ENCODE data around the gene DPCD. TPM values are rescaled to one million over a fixed set of nuclear protein-coding genes. Genes with fewer than 3 reads are reported as not detected.

DPCD gene
- total RNA-seq, 1 experiment from 2014 or later: 39.5 TPM

- no peak overlapping the region for H3K27ac ChIP-seq (ENCODE audit: low read depth, low read length)
- peaks cover 0 to 2% of the 10 kb centered on the region in 2 experiments; a peak in 1 of 4 replicates for H3K36me3 ChIP-seq (ENCODE audit: control insufficient read depth in 1 of 2, insufficient read depth in 2 of 2, low read length in 2 of 2)
- H3K27me3 ChIP-seq (ENCODE audit: insufficient read depth, low read length): no peaks in the 10 kb centered on the region
- H3K4me1 ChIP-seq (ENCODE audit: control insufficient read depth in 1 of 2, insufficient read depth in 2 of 2, low read length in 2 of 2): no peaks in the 10 kb centered on the region
- ChIA-PET POLR2A (no interaction called here), CTCF (interaction anchor here (1.9 kb wide), 1 partner anchor 56 kb away, joined by 4 read pairs; no protein-coding TSS in a partner anchor), RAD21 (ENCODE audit: low non-redundant PET in 1 of 2, low total read pairs in 2 of 2, uncharacterized antibody in 2 of 2, unreplicated experiment in 2 of 2) (no interaction called here)
- no peaks in the 10 kb centered on the region for H3K9me2 ChIP-seq (ENCODE audit: insufficient read depth)
- H2AFZ ChIP-seq (ENCODE audit: low read depth, low read length, poor library complexity, severe bottlenecking): no peak overlapping the region
- no peaks in the 10 kb centered on the region for H3K79me2 ChIP-seq (ENCODE audit: insufficient read depth, low read length)
- no peak for DNase-seq (ENCODE audit: low read depth, low spot score)
- intact Hi-C loops (cut with micrococcal nuclease): no loop called here
- H3K9ac ChIP-seq (ENCODE audit: low read length): no peak overlapping the region
- H3K4me2 ChIP-seq (ENCODE audit: low read length): no peak overlapping the region
- TF ChIP-seq, protein P1, sequence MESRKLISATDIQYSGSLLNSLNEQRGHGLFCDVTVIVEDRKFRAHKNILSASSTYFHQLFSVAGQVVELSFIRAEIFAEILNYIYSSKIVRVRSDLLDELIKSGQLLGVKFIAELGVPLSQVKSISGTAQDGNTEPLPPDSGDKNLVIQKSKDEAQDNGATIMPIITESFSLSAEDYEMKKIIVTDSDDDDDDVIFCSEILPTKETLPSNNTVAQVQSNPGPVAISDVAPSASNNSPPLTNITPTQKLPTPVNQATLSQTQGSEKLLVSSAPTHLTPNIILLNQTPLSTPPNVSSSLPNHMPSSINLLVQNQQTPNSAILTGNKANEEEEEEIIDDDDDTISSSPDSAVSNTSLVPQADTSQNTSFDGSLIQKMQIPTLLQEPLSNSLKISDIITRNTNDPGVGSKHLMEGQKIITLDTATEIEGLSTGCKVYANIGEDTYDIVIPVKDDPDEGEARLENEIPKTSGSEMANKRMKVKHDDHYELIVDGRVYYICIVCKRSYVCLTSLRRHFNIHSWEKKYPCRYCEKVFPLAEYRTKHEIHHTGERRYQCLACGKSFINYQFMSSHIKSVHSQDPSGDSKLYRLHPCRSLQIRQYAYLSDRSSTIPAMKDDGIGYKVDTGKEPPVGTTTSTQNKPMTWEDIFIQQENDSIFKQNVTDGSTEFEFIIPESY (IDR thresholded peaks at IDR 0.05; ENCODE audit: extremely low read depth, insufficient replicate concordance, low read length): no peak
- TF ChIP-seq CBX3 (IDR thresholded peaks at IDR 0.05; ENCODE audit: low read depth) (no peak), CEBPB (IDR thresholded peaks at IDR 0.05; ENCODE audit: low read depth) (no peak), MAX (IDR thresholded peaks at IDR 0.05) (no peak), FOSL1 (IDR thresholded peaks at IDR 0.05; ENCODE audit: low read depth) (no peak), RAD21 (IDR thresholded peaks at IDR 0.05; ENCODE audit: low read depth) (no peak), EZH2phosphoT487 (IDR thresholded peaks at IDR 0.05; ENCODE audit: borderline replicate concordance) (no peak), SRF (IDR thresholded peaks at IDR 0.05; ENCODE audit: low read depth) (no peak), ZNF274 (IDR thresholded peaks at IDR 0.05; ENCODE audit: low read depth, low read length) (no peak), JUND (IDR thresholded peaks at IDR 0.05) (no peak), POLR2A (IDR thresholded peaks at IDR 0.05; ENCODE audit: borderline replicate concordance, extremely low read depth, insufficient read depth, insufficient read length) (no peak), ZFX (IDR thresholded peaks at IDR 0.05) (no peak), SP1 (IDR thresholded peaks at IDR 0.05; ENCODE audit: low read depth) (no peak), TCF7L2 (IDR thresholded peaks at IDR 0.05; ENCODE audit: borderline replicate concordance, extremely low read depth, insufficient read depth, insufficient read length) (no peak), ATF3 (IDR thresholded peaks at IDR 0.05) (no peak), POLR2AphosphoS5 (IDR thresholded peaks at IDR 0.05; ENCODE audit: low read depth, low read length) (no peak), SIN3A (IDR thresholded peaks at IDR 0.05; ENCODE audit: low read depth) (no peak), EZH2 (IDR thresholded peaks at IDR 0.05) (no peak), EGR1 (IDR thresholded peaks at IDR 0.05; ENCODE audit: low read depth) (no peak)
- BruUV-seq (replicated peaks): no TSS peak
- H3K4me3 ChIP-seq (replicated peaks in 1 of 2; ENCODE audit: low read depth in 1 of 2, low read length in 2 of 2): no peak overlapping the region
- ATAC-seq: no peak
- H3K9me3 ChIP-seq (ENCODE audit: control insufficient read depth in 1 of 2, insufficient read depth in 1 of 2, low read depth in 1 of 2, low read length in 2 of 2): no peaks in the 10 kb centered on the region
- H4K20me1 ChIP-seq (ENCODE audit: insufficient read depth): no peaks in the 10 kb centered on the region
Observed at GRCh38 chr10:101658975-101659374, 70.9 kb downstream of the DPCD start.

Small RNA genes within 50 kb of the gene (microRNA-seq; reads per million reads assigned to microRNA genes)
- gene MIR3158-1 (ENCODE audit: borderline number of aligned reads) (not detected), gene MIR3158-2 (ENCODE audit: borderline number of aligned reads) (not detected)

Other genes starting within 250 kb of the DPCD start
- gene BTRC, start 234.2 kb upstream of the DPCD start, total RNA-seq (2021; ENCODE audit: unreplicated experiment): 29.1 TPM
- gene POLL, start 64 bp upstream of the DPCD start, total RNA-seq (2021; ENCODE audit: unreplicated experiment): 51.3 TPM
- gene FBXW4, start 106.8 kb downstream of the DPCD start, total RNA-seq (2021; ENCODE audit: unreplicated experiment): 35.3 TPM
- 2.7 TPM for gene FGF8, start 187.8 kb downstream of the DPCD start, total RNA-seq (2021; ENCODE audit: unreplicated experiment)
- gene NPM3, start 195.1 kb downstream of the DPCD start, total RNA-seq (2021; ENCODE audit: unreplicated experiment): 267 TPM
- gene OGA, start 230.1 kb downstream of the DPCD start, total RNA-seq (2021; ENCODE audit: unreplicated experiment): 127 TPM

Data from HCT116 (cell line).